Breast epithelium (tissue), 4 donors: ENCODE data around the gene BSPRY. TPM values are rescaled to one million over a fixed set of nuclear protein-coding genes. Genes with fewer than 3 reads are reported as not detected.

Experiments
- DNase-seq, 2 donors: peaks; one replicate each; pipeline ENCODE4 v3.0.0-alpha.2; 2019; ENCODE audit warnings: low spot score in 2 of 2
- H3K27ac ChIP-seq, 2 donors: fragments of 200-600 bp; sonication (generic) in 1 of 2; one replicate each; pipeline ENCODE4 v1.5.1; 2016 to 2019; ENCODE audit warnings: mild to moderate bottlenecking in 1 of 2
- H3K27me3 ChIP-seq, 2 donors: fragments of 200-600 bp; sonication (generic) in 1 of 2; one replicate each; pipeline versions ENCODE4 v1.5.1 to v1.6.0; 2017 to 2019; ENCODE audit warnings: control low read depth in 1 of 2, mild to moderate bottlenecking in 1 of 2
- H3K36me3 ChIP-seq: fragments of 200-600 bp; one replicate; pipeline ENCODE4 v1.5.1; 2019
- H3K4me1 ChIP-seq, 2 donors: fragments of 200-600 bp; sonication (generic); one replicate each; pipeline ENCODE4 v1.5.1; 2016 to 2019; ENCODE audit warnings: control low read depth in 1 of 2
- H3K4me3 ChIP-seq, 3 donors: fragments of 200-600 bp; sonication (generic); 1 replicate in 2 of 3; 2 replicates in 1 of 3; pipeline ENCODE4 v1.5.1; 2016 to 2019; ENCODE audit warnings: mild to moderate bottlenecking in 3 of 3, moderate library complexity in 2 of 3
- H3K9me3 ChIP-seq, 2 donors: fragments of 200-600 bp; sonication (generic) in 1 of 2; one replicate each; pipeline ENCODE4 v1.5.1; 2016 to 2019; ENCODE audit warnings: control low read depth in 1 of 2
- POLR2A ChIP-seq: fragments of 450-650 bp; IDR thresholded peaks from one replicate; pipeline ENCODE4 v1.6.1; 2016; ENCODE audit warnings: antibody characterized with exemption, mild to moderate bottlenecking, moderate library complexity
- POLR2AphosphoS5 ChIP-seq, 3 donors: sonication (generic); formaldehyde crosslinking; IDR thresholded peaks; one replicate each; pipeline ENCODE4 v1.6.1; 2017; ENCODE audit warnings: antibody characterized with exemption in 3 of 3
- intact Hi-C: fragments of 100-400 bp; cut with DNase I; formaldehyde crosslinking; loops from one replicate; pipeline ENCODE4 v1.15.1; 2023; ENCODE audit warnings: low total_unique reads
- total RNA-seq, 3 donors: library from RNA; depleted of rRNA; stranded (reverse); fragments of >200 nt; gene quantifications; one replicate each; pipeline ENCODE4 v1.1.0, GENCODE V29; 2016
- TF ChIP-seq, protein P1 (sequence below), 3 donors: fragments of 450-650 bp; IDR thresholded peaks; one replicate each; pipeline ENCODE4 v1.5.1; 2016 to 2017; ENCODE audit warnings: antibody characterized with exemption in 3 of 3, mild to moderate bottlenecking in 3 of 3, moderate library complexity in 3 of 3

BSPRY gene
- 10 to 100 TPM in 2 of 3 donors, 1 to 10 TPM in 1; 1.1 to 35.3 (median 27.9) TPM for total RNA-seq

DNA sequence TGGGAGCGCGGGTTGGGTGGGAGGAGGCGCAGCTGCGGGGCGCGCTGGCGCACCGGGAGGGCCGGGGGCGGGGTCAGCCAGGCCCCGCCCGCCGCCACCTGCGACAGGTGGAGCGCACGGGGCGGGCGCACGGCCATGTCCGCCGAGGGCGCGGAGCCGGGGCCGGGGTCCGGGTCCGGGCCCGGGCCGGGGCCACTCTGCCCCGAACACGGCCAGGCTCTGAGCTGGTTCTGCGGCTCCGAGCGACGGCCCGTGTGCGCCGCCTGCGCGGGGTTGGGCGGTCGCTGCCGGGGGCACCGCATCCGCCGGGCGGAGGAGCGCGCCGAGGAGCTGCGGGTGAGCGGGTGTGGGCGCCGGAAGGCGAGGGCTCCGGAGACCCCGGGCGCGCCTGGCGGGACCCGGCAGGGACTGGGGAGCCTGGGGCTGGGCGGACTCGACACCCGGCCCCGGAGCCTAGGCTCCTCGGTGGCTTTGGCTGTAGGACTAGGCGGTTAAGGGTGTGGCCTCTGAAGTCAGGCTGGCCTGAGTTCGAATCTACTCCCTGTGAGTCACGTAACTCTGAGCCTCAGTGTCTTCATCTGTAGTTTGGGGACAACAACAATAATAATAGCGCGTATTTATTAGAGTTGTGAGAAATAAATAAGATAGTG lies at the start of gene BSPRY:
Gene BSPRY, plus strand, starts transcription at position 97 of the 650 bp plus-strand sequence. Its CDS starts 39 bp downstream, at position 136.
- intact Hi-C loops, result no loop called here
- Histone ChIP-seq H3K27ac (peak within 1 kb of the TSS; percentile 75 to 81), H3K27me3 (no peaks in the 10 kb centered on the region), H3K9me3 (no peaks in the 10 kb centered on the region), H3K4me3 (peak within 1 kb of the TSS; percentile 31 to 75 (median 65)), H3K36me3 (no peaks in the 10 kb centered on the region), H3K4me1 (no peaks in the 10 kb centered on the region)
- no peak for DNase-seq
- TF ChIP-seq POLR2AphosphoS5 (IDR thresholded peaks at IDR 0.05), result no peak
- TF ChIP-seq, protein P1, sequence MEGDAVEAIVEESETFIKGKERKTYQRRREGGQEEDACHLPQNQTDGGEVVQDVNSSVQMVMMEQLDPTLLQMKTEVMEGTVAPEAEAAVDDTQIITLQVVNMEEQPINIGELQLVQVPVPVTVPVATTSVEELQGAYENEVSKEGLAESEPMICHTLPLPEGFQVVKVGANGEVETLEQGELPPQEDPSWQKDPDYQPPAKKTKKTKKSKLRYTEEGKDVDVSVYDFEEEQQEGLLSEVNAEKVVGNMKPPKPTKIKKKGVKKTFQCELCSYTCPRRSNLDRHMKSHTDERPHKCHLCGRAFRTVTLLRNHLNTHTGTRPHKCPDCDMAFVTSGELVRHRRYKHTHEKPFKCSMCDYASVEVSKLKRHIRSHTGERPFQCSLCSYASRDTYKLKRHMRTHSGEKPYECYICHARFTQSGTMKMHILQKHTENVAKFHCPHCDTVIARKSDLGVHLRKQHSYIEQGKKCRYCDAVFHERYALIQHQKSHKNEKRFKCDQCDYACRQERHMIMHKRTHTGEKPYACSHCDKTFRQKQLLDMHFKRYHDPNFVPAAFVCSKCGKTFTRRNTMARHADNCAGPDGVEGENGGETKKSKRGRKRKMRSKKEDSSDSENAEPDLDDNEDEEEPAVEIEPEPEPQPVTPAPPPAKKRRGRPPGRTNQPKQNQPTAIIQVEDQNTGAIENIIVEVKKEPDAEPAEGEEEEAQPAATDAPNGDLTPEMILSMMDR (IDR thresholded peaks at IDR 0.05), result no peak
- TF ChIP-seq POLR2A, result no peak

DNA sequence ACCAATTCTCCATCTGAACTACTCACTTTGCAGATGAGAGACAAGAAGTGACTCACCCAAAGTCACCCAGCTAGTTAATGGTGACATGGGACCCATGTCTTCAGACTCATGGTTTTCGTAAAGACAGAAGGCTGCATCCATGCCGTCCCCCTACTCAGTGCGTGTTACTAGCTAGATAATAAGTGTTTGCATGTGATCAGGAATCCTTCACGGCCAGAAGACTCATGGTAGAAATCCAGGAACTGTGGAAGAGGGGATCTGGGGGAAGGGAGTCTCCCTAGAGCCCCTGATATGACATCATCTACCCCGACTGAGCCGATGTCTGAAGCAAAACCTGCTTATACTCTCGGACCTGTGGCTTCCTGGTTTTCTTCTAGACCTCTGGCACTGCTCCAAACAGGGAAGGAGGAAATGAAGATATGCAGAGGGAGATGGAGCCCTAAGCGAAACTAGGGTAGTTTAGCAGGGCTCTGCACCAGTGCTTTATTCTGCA lies 49.5 kb upstream of the BSPRY start:
- no peak for DNase-seq
- no peaks in the 10 kb centered on the region for H3K36me3 ChIP-seq
- no peaks in the 10 kb centered on the region for H3K4me1 ChIP-seq
- no peaks in the 10 kb centered on the region for H3K27me3 ChIP-seq
- intact Hi-C loops, result no loop called here
- H3K27ac ChIP-seq, result no peak overlapping the region
- no peaks in the 10 kb centered on the region for H3K9me3 ChIP-seq
- no peak overlapping the region for H3K4me3 ChIP-seq
- TF ChIP-seq POLR2A (no peak), POLR2AphosphoS5 (IDR thresholded peaks at IDR 0.05) (no peak)
- TF ChIP-seq, protein P1 (IDR thresholded peaks at IDR 0.05), result no peak

DNA sequence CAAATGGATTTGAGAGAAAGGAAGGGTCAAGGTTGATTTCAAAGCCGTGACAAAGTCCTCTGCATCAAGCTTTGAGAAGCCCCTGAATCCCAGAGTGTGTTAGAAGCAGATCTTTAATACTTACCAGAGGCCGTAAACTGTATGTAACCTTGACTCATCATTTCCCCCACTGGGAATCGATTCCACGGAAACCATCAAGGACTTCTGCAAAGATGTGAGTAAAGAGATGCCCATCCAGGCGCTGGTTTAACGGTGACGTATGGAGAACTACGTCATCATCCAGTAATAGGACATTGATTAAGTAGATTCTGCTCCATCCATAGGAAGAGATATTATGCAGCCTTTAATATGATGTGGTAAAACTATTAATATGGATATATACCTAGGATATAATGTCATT lies 47.8 kb upstream of the BSPRY start:
- H3K9me3 ChIP-seq, result no peaks in the 10 kb centered on the region
- no peaks in the 10 kb centered on the region for H3K27me3 ChIP-seq
- no peak for DNase-seq
- H3K27ac ChIP-seq, result no peak overlapping the region
- no peaks in the 10 kb centered on the region for H3K4me1 ChIP-seq
- TF ChIP-seq, protein P1 (IDR thresholded peaks at IDR 0.05), result no peak
- TF ChIP-seq POLR2A, result no peak
- H3K4me3 ChIP-seq, result no peak overlapping the region
- no peaks in the 10 kb centered on the region for H3K36me3 ChIP-seq
- intact Hi-C loops, result no loop called here

DNA sequence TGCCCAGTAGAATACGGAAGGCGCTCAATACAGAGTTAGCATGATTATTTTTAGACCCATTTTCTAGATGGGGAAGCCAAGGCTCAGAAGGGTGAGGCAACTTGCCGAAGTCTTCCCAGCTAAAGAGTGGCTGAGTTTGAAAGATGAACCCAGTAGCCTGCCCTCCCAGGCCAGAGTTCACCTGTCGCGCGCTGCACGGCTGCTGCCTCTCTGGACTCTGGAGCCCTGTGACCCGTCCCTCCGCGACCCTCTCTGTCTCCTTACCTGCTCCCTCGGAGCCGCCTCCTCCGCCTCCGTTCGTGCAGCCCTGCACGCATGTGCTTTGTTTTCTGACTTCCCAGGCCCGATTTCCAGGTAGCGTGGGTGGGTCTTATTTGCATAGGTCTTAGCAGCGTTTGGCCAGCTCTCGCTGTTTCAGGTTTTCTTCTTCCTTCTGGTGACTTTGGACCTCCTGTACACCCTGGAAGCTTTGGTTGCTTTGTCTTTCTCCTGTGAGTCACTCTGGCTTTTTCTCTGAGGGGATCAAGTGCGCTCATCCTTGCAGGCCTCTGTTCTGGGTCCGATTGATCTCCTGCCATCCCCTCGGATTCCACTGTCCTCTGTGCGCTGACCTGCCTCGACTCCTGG lies 46.4 kb upstream of the BSPRY start, which contains the start of gene RNF183:
Gene RNF183, minus strand, starts transcription at position 585 of the 627 bp plus-strand sequence. CDS start 5,192 bp downstream, outside the sequence.
- Histone ChIP-seq H3K9me3 (no peaks in the 10 kb centered on the region), H3K4me3 (peak within 1 kb of the TSS in 2 of 3 donors; percentile 34 to 38), H3K4me1 (no peaks in the 10 kb centered on the region), H3K27ac (peak within 1 kb of the TSS; percentile 36 to 42), H3K36me3 (no peaks in the 10 kb centered on the region), H3K27me3 (no peaks in the 10 kb centered on the region)
- intact Hi-C loops, result no loop called here
- DNase-seq, result peak in 1 of 2 donors; percentile 33
- TF ChIP-seq POLR2AphosphoS5 (IDR thresholded peaks at IDR 0.05) (no peak), POLR2A (no peak)
- TF ChIP-seq, protein P1 (IDR thresholded peaks at IDR 0.05), result no peak

DNA sequence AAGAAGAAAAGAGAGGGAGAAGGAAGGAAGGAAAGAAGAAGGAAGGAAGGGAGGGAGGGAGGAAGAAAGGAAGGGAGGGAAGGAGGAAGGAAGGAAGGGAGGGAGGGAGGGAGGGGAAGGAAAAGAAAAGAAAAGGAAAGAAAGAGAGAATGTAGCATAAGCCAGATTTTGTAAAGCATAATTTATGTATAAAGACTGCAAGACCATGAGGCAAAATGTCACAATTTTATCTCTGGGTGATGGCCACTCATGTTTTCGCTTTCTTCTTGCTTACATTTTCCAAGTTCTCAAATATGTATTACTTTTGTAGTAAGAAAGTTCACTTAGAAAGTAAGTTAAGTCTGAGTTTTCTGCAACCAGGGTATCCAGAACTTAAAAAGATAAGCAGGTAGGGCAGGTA lies 42.8 kb upstream of the BSPRY start:
- Histone ChIP-seq H3K4me3 (no peak overlapping the region), H3K9me3 (no peaks in the 10 kb centered on the region), H3K4me1 (peaks cover 0 to 6% of the 10 kb centered on the region in 2 donors), H3K27ac (no peak overlapping the region), H3K36me3 (no peaks in the 10 kb centered on the region), H3K27me3 (no peaks in the 10 kb centered on the region)
- intact Hi-C loops, result no loop called here
- DNase-seq, result no peak
- TF ChIP-seq POLR2AphosphoS5 (IDR thresholded peaks at IDR 0.05), result no peak
- TF ChIP-seq, protein P1 (IDR thresholded peaks at IDR 0.05), result no peak
- TF ChIP-seq POLR2A, result no peak
